Measurements from ENCODE around the gene CANT1.
A peak's percentile ranks its signal among the peaks of the same experiment; 100 is the strongest.

The CANT1 gene

DNA sequence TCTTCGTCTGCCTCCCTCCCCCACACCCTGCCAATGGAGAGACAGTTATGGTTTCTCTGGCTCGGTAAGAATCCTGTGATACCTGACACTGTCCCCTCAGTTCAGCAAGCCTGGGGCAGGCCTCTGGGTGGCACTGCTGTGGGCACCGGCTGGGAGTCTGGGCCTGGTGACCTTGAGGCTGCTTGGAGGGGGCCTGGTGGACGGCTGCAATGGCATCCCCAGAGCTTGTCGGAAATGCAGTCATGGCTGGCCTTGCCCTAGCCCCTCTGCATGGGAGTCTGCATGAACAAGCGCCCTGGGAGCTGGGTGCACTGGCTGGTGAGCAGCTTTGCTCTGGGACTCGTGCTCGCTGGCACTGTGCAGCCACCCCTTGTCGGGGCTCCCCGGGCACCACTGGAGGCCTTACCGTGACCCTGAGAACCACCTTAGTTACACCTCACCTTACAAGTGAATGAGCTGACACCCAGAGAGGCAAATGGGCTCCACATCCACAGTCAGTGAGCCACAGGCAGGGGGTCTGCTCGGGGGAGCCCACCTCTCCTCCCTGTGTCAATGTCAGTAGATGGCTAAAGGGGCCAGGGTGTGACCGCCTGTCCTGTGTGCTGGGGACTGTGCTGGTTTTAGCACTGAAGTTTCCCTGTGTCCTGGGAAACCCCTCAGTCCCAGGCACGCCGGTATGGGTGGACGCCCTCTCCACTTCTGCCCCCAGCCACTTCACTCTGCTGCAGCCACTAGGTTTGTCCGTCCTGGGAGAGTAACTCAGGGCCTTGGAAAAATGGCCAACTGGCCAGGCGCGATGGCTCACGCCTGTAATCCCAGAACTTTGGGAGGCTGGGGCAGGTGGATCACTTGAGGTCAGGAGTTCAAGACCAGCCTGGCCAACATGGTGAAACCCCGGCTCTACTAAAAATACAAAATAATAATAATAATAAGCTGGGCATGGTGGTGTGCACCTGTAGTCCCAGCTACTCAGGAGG is 31.3 kb downstream of the CANT1 start:
- DNase-seq (ENCODE audit: low read depth in 1 of 2, low spot score in 1 of 2), result peak; percentile 4 to 60
- in situ Hi-C loops (cut with HindIII; ENCODE audit: low pct_unique_long_range_greater_than_20kb, low sequenced_read_pairs), result no loop called here
- TF ChIP-seq JUND (IDR thresholded peaks at IDR 0.05; ENCODE audit: low read depth), result no peak

DNA sequence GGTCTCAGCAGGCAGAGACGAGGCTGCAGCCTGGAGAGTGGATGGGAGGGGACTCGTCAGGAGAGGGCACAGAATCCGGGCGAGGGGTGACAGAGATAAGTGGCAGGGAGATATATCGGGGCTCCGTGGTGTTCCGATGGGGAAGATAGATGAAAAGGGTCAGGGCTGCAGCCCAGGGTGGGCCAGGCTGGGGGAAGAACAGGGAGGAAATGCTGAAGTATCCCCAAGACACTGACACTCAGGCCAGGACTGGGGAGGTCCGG is 32.0 kb downstream of the CANT1 start:
- in situ Hi-C loops (cut with HindIII; ENCODE audit: low pct_unique_long_range_greater_than_20kb, low sequenced_read_pairs), result no loop called here
- no peak for TF ChIP-seq JUND (IDR thresholded peaks at IDR 0.05; ENCODE audit: low read depth)

GRCh38 chr17:78976907-78977680 is 32.5 kb downstream of the CANT1 start:
- DNase-seq (ENCODE audit: low read depth in 1 of 2, low spot score in 1 of 2), result no peak
- TF ChIP-seq JUND (IDR thresholded peaks at IDR 0.05; ENCODE audit: low read depth), result no peak
- in situ Hi-C loops (cut with HindIII; ENCODE audit: low pct_unique_long_range_greater_than_20kb, low sequenced_read_pairs), result no loop called here

More for the DNA sequence above, 32.0 kb downstream of the CANT1 start:
- DNase-seq (ENCODE audit: low read depth in 1 of 2, low spot score in 1 of 2), result no peak

- TF ChIP-seq JUND (IDR thresholded peaks at IDR 0.05; ENCODE audit: low read depth), result no peak
- peak; percentile 91 to 97 for DNase-seq (ENCODE audit: low read depth in 1 of 2, low spot score in 1 of 2)
- in situ Hi-C loops (cut with HindIII; ENCODE audit: low pct_unique_long_range_greater_than_20kb, low sequenced_read_pairs), result no loop called here
These were observed 34.7 kb downstream of the CANT1 start for GRCh38 chr17:78974635-78975591.

DNA sequence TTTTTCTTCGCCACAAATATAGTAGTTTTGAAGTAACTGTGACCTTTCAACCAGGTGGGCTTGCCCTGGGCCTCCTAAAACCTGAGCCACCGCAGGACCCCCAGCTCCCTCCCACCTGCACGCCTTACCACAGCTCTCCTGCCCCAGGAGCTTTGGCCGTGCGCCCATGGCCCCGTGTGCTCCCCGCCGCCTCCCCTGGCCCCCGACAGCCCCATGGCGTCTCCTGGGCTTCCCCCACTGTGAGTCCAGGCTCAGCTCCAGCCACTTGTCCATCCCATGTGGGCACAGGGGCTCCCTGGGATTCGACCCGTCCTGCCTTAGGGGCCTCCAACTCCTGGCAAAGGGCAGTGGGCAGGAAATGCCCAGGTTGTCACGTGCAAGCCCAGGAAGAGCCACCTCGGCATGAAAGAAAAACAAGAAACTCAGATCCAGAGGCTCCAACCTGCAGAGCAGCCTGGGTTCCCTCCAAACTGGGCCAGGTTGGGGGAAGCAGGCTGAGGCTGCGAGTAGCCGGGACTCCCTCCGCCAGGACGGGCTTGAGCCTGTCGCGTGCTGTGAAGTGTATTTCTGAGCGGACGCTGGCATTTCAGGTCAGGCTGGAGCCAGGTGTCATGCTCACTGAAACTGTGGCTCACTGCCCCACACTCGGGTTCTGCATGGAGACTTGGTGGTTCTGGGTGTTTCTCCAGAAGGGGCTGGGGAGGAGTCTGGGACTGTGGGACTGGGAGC is 35.6 kb downstream of the CANT1 start:
- TF ChIP-seq JUND (IDR thresholded peaks at IDR 0.05; ENCODE audit: low read depth), result no peak
- in situ Hi-C loops (cut with HindIII; ENCODE audit: low pct_unique_long_range_greater_than_20kb, low sequenced_read_pairs), result no loop called here

DNA sequence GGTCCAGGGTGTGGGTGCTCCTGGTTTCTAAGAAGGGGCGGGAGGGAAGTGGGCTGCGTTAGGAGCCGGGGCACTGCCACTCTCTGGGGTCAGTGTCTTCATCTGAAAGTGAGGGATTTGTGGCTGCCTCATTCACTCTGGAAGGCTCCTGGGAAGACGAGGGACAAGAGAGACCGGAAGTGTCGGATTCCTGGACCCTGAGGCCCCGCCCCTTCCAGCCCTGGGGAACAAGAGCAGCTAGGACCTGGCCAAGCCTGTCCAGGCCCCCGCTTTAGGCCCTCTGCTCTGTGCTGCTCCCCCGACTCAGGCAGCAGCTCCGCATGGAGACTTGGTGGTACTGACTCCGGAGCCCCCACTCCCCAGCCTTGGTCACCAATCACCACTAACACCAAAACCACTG is 36.4 kb downstream of the CANT1 start:
- in situ Hi-C loops (cut with HindIII; ENCODE audit: low pct_unique_long_range_greater_than_20kb, low sequenced_read_pairs), result no loop called here
- DNase-seq (ENCODE audit: low read depth in 1 of 2, low spot score in 1 of 2), result peak; percentile 82 to 90

More for the DNA sequence above, 35.6 kb downstream of the CANT1 start:
- no peak for DNase-seq (ENCODE audit: low read depth in 1 of 2, low spot score in 1 of 2)

DNA sequence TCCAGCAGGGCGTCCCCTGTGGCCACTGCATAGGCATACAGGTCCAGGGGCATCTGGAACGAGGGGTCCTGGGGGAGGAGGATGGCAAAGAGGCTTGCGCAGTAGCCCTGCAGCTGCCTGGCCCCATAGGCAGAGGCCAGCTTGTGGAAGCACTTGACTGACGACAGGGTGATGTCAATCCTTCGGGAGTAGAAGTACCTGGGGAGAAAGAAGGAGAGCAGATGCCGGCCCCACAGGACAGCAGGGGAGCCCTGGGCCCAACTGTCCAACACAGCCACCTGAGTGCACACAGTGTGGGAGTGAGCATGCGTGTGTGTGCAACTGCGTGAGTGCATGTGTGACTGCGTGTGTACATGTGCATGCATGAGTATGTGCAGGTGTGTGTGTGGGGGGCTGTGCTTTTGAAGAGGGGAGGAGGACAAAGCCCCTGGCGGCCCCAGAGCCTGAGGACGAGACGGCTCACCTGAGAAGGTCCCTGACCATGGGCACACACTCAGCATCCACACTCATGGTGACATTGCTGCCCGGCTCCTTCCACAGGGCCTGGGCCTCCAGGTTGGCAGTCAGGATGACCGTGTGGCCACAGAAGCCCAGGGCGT is 37.0 kb downstream of the CANT1 start:
- DNase-seq (ENCODE audit: low read depth in 1 of 2, low spot score in 1 of 2), result no peak
- in situ Hi-C loops (cut with HindIII; ENCODE audit: low pct_unique_long_range_greater_than_20kb, low sequenced_read_pairs), result no loop called here
- no peak for TF ChIP-seq JUND (IDR thresholded peaks at IDR 0.05; ENCODE audit: low read depth)

More for the DNA sequence above, 36.4 kb downstream of the CANT1 start:
- no peak for TF ChIP-seq JUND (IDR thresholded peaks at IDR 0.05; ENCODE audit: low read depth)

GRCh38 chr17:78971756-78972506 is 37.6 kb downstream of the CANT1 start:
- in situ Hi-C loops (cut with HindIII; ENCODE audit: low pct_unique_long_range_greater_than_20kb, low sequenced_read_pairs), result no loop called here
- DNase-seq (ENCODE audit: low read depth in 1 of 2, low spot score in 1 of 2), result no peak
- no peak for TF ChIP-seq JUND (IDR thresholded peaks at IDR 0.05; ENCODE audit: low read depth)

GRCh38 chr17:78970834-78971755 is 38.5 kb downstream of the CANT1 start:
- in situ Hi-C loops (cut with HindIII; ENCODE audit: low pct_unique_long_range_greater_than_20kb, low sequenced_read_pairs), result no loop called here
- no peak for TF ChIP-seq JUND (IDR thresholded peaks at IDR 0.05; ENCODE audit: low read depth)
- peak; percentile 82 to 86 for DNase-seq (ENCODE audit: low read depth in 1 of 2, low spot score in 1 of 2)

- in situ Hi-C loops (cut with HindIII; ENCODE audit: low pct_unique_long_range_greater_than_20kb, low sequenced_read_pairs), result no loop called here
- no peak for DNase-seq (ENCODE audit: low read depth in 1 of 2, low spot score in 1 of 2)
- no peak for TF ChIP-seq JUND (IDR thresholded peaks at IDR 0.05; ENCODE audit: low read depth)
These were observed 39.7 kb downstream of the CANT1 start for GRCh38 chr17:78969865-78970264.

All from T47D (cell line).